SIG-M5 treated with dmso at 0.1 percent for 504 hours (cell line): ENCODE data around the gene TMEM63C.

Experiments used
- DNase-seq: peaks from one replicate; lab custom pipeline; 2025; ENCODE audit not compliant: unreplicated experiment; lab: John Stamatoyannopoulos, UW

TMEM63C gene

GRCh38 chr14:77253333-77254190 lies 72.0 kb downstream of the TMEM63C start:
- no peak for DNase-seq

- no peak for DNase-seq
These were observed 75.1 kb downstream of the TMEM63C start for GRCh38 chr14:77256694-77257093.

GRCh38 chr14:77257700-77258099 lies 76.1 kb downstream of the TMEM63C start:
- DNase-seq: no peak

GRCh38 chr14:77258566-77258965 lies 77.0 kb downstream of the TMEM63C start:
- DNase-seq: no peak

GRCh38 chr14:77259025-77259715 lies 77.6 kb downstream of the TMEM63C start:
- DNase-seq: no peak

GRCh38 chr14:77260199-77260598 lies 78.6 kb downstream of the TMEM63C start:
- DNase-seq: no peak

- no peak for DNase-seq
These were observed 79.0 kb downstream of the TMEM63C start for GRCh38 chr14:77260631-77261030.

- no peak for DNase-seq
These were observed 83.0 kb downstream of the TMEM63C start for GRCh38 chr14:77264466-77265186.

- no peak for DNase-seq
These were observed 83.6 kb downstream of the TMEM63C start for GRCh38 chr14:77265187-77265515.

GRCh38 chr14:77265561-77266335 lies 84.2 kb downstream of the TMEM63C start:
- DNase-seq: no peak

GRCh38 chr14:77266336-77266735 lies 84.7 kb downstream of the TMEM63C start:
- DNase-seq: no peak

- no peak for DNase-seq
These were observed 86.5 kb downstream of the TMEM63C start for GRCh38 chr14:77267937-77268699.

- DNase-seq: no peak
These were observed 87.5 kb downstream of the TMEM63C start for GRCh38 chr14:77268989-77269600.

GRCh38 chr14:77270361-77271112 lies 88.9 kb downstream of the TMEM63C start:
- DNase-seq: no peak

GRCh38 chr14:77271113-77271710 lies 89.6 kb downstream of the TMEM63C start, which contains the start of gene NGB:
TSS of gene NGB (minus strand) at chr14:77271206. CDS start at chr14:77270937, 269 bp downstream.
- no peak for DNase-seq

GRCh38 chr14:77272261-77272660 lies 90.7 kb downstream of the TMEM63C start:
- DNase-seq: no peak

GRCh38 chr14:77273796-77274195 lies 92.2 kb downstream of the TMEM63C start:
- DNase-seq: no peak

GRCh38 chr14:77275041-77275580 lies 93.5 kb downstream of the TMEM63C start:
- no peak for DNase-seq
